Activated naive CD4-positive, alpha-beta T cell treated with anti-CD3 and anti-CD28 coated beads, Interleukin-2, amount 10 ng/mL, durations not matched to agents 7 days and 5 days (primary cell): ENCODE data around the gene PIKFYVE.
"Not testable (repeated sequence)": the region's sequence is repeated elsewhere in the genome, so short reads cannot be mapped to it uniquely, and the experiment has no call there.

Experiments used
- CTCF ChIA-PET: fragments of 350-600 bp; sonication (Branson Sonifier 250); formaldehyde crosslinking; loops from one replicate; lab custom pipeline; 2021; ENCODE audit warnings: antibody characterized with exemption; lab: Charles Lee
- DNase-seq: peaks from one replicate; pipeline ENCODE4 v3.0.0-alpha.2; 2020
- H3K27ac Mint-ChIP-seq: one replicate; pipeline ENCODE4 v1.8.0; 2021; ENCODE audit warnings: mild to moderate bottlenecking, moderate library complexity, mixed read lengths
- H3K27me3 Mint-ChIP-seq: one replicate; pipeline ENCODE4 v1.8.0; 2021; ENCODE audit warnings: mild to moderate bottlenecking, mixed read lengths
- H3K36me3 Mint-ChIP-seq: one replicate; pipeline ENCODE4 v1.8.0; 2021; ENCODE audit warnings: mixed read lengths
- H3K4me1 Mint-ChIP-seq: one replicate; pipeline ENCODE4 v1.8.0; 2021; ENCODE audit warnings: mixed read lengths
- H3K4me3 Mint-ChIP-seq: one replicate; pipeline ENCODE4 v1.8.0; 2021; ENCODE audit warnings: mild to moderate bottlenecking, moderate library complexity, mixed read lengths
- H3K9me3 Mint-ChIP-seq: one replicate; pipeline ENCODE4 v1.8.0; 2021; ENCODE audit warnings: mixed read lengths

Gene PIKFYVE

DNA sequence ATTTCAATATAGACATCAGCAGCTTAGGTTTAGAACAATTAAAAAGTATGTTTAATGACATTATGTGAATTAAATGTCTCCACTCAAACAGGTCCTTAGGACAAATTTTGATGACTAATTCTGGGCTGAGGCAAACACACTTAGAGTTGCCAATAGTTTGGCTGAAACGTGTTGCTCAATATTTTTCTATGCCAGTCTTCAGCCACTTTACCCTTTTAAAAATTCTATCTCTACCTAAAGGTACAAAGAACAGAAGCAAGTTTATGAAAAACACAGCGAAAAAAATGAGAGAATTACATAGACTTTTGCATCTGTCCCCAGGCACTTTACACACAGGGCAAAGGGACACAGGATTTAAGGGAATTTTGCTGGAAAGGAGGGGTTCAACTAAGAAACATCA lies 15.7 kb upstream of the PIKFYVE start:
- H3K4me3 Mint-ChIP-seq = no peak overlapping the region
- no peaks in the 10 kb centered on the region for H3K9me3 Mint-ChIP-seq
- no peak for DNase-seq
- peaks cover 42% of the 10 kb centered on the region for H3K36me3 Mint-ChIP-seq
- H3K4me1 Mint-ChIP-seq = peaks cover 24% of the 10 kb centered on the region
- H3K27me3 Mint-ChIP-seq = no peaks in the 10 kb centered on the region
- no peak overlapping the region for H3K27ac Mint-ChIP-seq
- CTCF ChIA-PET = no interaction called here

DNA sequence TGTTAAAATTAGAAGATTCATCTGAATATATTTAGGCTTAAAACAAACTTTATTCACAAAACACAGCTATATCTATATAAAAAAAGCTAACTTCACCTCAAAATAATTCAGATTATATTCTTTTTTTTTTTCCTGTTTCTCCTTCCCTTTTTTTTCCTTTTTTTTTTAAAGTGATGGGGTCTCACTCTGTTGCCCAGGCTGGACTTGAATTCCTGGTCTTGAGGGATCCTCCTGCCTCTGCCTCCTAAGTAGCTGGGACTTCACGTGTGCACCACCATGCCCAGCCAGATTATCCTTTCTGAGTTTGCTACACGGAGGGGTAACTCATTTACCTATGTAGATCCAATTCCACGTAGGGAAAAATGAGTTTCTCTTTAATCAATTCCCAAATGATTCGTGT lies 15.0 kb upstream of the PIKFYVE start:
- Mint-ChIP-seq H3K4me1 (peaks cover 30% of the 10 kb centered on the region), H3K27me3 (no peaks in the 10 kb centered on the region), H3K9me3 (no peaks in the 10 kb centered on the region), H3K36me3 (peaks cover 40% of the 10 kb centered on the region), H3K4me3 (no peak overlapping the region), H3K27ac (no peak overlapping the region)
- CTCF ChIA-PET = interaction anchor here (5.0 kb wide), 1 partner anchor 149 kb away, joined by 22 read pairs; no protein-coding TSS in a partner anchor
- no peak for DNase-seq

DNA sequence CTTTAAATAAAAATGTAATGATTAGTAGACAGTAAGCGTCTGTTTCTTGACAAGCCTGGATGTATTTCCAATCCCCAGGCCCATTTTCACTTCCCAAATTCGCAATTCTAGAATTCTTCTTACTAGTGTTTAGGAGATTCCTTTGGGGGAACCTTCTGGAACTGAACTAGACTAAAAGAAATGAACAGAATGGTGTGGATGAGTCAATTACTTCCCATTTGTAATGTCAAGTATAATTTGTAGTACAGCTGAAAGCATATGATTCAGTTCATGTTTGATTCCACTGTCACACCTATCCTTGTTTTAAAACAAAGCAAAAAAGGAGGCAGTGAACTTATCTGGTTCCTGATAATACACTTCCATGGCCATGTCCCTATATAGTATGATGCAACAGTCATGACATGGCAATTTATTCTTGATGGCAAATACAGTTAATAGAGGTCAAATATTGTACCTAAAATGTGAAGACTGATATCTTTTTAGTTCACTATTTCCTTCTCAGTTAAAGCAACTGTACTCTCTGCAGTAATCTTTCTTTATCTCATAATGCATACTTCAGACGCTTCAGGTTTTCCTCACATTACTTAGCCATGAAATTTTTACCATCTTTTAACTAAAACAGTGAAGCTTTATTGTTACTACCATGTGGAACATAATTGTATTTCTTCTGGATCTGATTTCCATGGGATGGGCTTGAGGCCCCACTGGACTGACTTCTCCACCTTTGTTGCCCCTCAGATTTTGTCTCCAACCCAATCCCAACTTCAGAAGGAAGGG lies 13.2 kb upstream of the PIKFYVE start:
- CTCF ChIA-PET = interaction anchor here (0.8 to 5.0 kb wide), 7 partner anchors 12 to 151 kb away, joined by 3 to 26 read pairs (median 3); partner anchors contain the start of gene PIKFYVE
- peaks cover 31% of the 10 kb centered on the region for H3K36me3 Mint-ChIP-seq

DNA sequence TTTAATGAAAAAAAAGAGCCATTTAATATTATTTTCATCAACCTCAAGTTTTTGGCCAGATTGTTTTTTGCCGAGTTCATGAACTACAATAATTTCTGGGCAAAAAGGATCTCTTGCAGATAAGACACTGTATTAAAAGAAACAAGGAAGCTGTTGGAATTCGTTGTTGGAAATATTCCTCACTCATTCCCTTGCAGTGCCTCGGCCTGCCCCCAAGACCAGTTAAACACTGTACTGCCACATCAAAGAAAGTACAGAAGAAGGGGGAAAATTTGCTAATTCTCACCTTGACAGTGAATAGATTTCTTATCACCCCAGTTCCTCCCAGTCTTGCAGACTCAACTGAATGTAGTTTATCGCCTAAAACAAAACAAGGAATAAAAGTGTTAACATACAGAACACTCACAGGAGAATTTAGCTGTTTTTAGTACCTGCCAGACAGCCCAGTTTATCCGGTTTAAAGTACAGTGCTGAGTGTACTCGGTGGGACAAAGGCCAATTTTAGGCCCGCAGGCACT lies 12.4 kb upstream of the PIKFYVE start:
- Mint-ChIP-seq H3K27me3 (peaks cover 4% of the 10 kb centered on the region), H3K36me3 (peaks cover 23% of the 10 kb centered on the region), H3K4me1 (peaks cover 32% of the 10 kb centered on the region), H3K4me3 (peak overlapping the region; percentile 87), H3K9me3 (no peaks in the 10 kb centered on the region), H3K27ac (no peak overlapping the region)
- DNase-seq = no peak
- CTCF ChIA-PET = interaction anchor here (0.7 to 5.0 kb wide), 9 partner anchors 9 to 152 kb away, joined by 3 to 26 read pairs (median 3); partner anchors contain the start of gene PIKFYVE

More for the DNA sequence above, 13.2 kb upstream of the PIKFYVE start:
- Mint-ChIP-seq H3K27ac (no peak overlapping the region), H3K4me3 (peak overlapping the region; percentile 87), H3K9me3 (no peaks in the 10 kb centered on the region), H3K4me1 (peaks cover 32% of the 10 kb centered on the region), H3K27me3 (peaks cover under 1% of the 10 kb centered on the region)
- DNase-seq = no peak

DNA sequence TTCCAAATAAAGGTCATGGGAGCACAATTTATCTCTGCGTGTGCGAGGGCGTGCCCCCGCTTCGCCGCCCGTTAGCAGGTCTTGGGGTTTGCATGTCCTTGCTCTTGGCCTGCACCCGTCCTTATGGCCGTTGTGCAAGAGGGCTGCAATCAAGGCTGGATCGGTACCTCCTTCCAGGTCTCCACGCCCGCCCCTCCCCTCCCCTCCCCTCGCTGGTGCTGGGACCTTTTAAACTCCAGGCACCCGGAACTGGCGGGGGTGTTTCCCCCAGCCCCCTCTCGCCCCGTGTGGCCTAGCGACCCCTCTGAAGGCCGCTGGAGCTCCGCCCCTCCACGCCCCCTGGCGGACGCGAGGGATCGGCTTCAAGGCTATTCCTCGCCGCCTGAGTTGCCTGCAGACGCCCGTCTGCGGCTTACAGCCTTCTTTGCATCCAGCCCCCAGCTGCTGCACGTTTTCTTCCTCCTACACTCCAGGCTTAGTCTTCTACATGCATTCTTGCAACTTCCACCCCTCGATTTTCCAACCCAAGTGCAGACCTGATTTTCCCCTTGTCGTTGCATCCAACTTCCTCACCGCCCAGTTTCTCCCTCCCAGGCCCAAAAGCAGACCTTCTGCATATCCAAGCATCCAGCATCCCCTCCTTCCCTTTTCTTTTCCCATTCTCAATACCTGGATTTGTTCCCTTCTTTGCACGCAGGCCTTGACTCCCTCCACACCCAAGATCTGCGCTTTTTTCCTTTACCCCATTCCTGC lies 11.8 kb upstream of the PIKFYVE start:
- CTCF ChIA-PET = interaction anchor here (0.6 to 5.0 kb wide), 11 partner anchors 8 to 617 kb away, joined by 3 to 26 read pairs (median 3); partner anchors contain the start of gene PIKFYVE
- Mint-ChIP-seq H3K4me3 (peak overlapping the region; percentile 87), H3K9me3 (no peaks in the 10 kb centered on the region), H3K27me3 (peaks cover 5% of the 10 kb centered on the region), H3K27ac (peak overlapping the region; percentile 65), H3K4me1 (peaks cover 32% of the 10 kb centered on the region), H3K36me3 (peaks cover 23% of the 10 kb centered on the region)
- peak; percentile 89 for DNase-seq

DNA sequence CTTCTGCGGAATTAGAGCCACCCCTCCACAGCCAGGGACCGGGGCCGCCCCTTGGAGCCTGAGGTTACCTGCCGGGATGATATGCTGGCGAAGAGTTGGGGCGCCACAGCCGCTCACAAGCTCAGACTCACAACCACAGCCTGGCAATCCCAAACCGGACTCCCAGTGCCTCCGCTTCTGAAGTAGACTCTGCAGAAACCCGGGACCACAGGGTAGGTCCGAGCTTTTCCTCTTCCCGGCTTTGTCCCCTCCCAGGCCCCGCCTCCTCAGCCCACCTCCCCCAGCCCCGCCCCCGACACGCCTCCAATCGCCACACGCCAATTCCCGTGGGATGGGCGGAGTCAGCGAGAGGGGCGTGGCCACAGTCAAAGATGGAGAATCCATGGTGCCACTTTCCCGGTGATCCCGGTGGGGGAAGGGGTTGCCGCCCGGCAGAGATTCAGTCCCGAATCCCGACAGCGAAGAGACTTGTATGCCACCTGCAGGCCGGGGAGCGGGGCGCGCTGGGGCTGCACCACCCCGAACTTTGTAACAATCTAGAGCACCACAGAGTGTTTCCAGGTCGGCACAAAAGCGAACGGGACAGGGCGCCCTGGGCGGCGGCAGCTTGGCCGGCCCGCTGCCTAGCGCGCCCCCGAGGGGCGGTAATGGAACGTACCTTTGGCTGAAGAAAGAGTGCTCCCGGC lies 11.0 kb upstream of the PIKFYVE start, which contains the start of gene IDH1:
IDH1 (minus strand) TSS at position 201 of the 686 bp plus-strand sequence. CDS start 3,520 bp downstream, outside the sequence.
- peak; percentile 97 for DNase-seq
- Mint-ChIP-seq H3K27ac (peak within 1 kb of the TSS; percentile 65), H3K4me3 (peak within 1 kb of the TSS; percentile 87), H3K36me3 (peaks cover 18% of the 10 kb centered on the region), H3K9me3 (no peaks in the 10 kb centered on the region), H3K27me3 (peaks cover 11% of the 10 kb centered on the region), H3K4me1 (peaks cover 32% of the 10 kb centered on the region)
- CTCF ChIA-PET = interaction anchor here (0.6 to 5.0 kb wide), 8 partner anchors 10 to 618 kb away, joined by 3 to 26 read pairs (median 8); partner anchors contain the start of gene PIKFYVE

DNA sequence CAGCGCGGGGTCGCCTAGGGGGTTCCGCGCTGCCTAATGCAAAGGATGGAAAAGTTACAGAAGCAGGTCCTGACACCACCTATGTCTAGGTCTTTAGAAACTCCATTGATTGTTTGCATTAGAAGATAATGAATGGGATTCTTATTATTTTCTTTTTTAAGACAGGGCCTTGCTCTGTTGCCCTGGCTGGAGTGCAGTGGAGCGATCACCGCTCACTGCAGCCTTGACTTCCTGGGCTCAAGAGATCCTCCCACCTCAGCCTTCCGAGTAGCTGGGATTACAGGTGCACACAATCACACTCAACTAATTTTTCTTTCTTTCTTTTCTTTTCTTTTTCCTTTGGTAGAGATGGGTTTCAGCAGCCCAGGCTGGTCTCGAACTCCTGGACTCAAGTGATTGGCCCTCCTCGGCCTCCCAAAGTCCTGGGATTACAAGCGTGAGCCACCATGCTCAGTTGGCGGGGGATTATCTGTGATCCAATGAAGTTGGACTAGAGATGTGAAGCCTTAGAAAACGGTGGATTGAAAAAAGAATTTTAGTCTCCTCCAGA lies 10.4 kb upstream of the PIKFYVE start:
- H3K27ac Mint-ChIP-seq = peak overlapping the region; percentile 65
- DNase-seq = no peak
- peaks cover 11% of the 10 kb centered on the region for H3K27me3 Mint-ChIP-seq
- peaks cover 12% of the 10 kb centered on the region for H3K36me3 Mint-ChIP-seq
- H3K4me3 Mint-ChIP-seq = peak overlapping the region; percentile 87
- H3K4me1 Mint-ChIP-seq = peaks cover 32% of the 10 kb centered on the region
- CTCF ChIA-PET = interaction anchor here (1.6 to 5.0 kb wide), 5 partner anchors 9 to 154 kb away, joined by 4 to 26 read pairs (median 16); partner anchors contain the start of gene PIKFYVE
- no peaks in the 10 kb centered on the region for H3K9me3 Mint-ChIP-seq

DNA sequence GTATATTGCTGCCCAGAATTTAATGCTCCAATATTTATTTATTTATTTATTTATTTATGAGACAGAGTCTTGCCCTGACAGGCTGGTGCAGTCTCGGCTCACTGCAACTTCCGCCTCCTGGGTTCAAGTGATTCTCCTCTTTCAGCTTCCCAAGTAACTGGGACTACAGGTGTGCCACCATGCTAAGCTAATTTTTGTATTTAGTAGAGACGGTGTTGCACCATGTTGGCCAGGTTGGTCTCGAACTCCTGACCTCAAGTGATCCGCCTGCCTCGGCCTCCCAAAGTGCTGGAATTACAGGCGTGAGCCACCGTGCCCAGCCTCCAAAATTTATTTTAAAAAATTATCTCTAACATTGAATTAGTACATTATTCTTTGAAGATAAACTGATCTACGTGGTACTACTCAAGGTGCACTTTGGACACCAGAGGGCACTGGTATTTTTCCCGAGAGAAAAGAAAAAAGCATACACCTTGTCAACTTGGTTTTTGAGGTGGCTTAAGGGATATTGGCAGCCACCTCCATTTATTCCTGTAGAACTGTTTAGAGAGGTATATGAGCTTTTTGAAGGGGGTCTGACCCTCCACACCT lies 9.8 kb upstream of the PIKFYVE start:
- H3K27me3 Mint-ChIP-seq = peaks cover 11% of the 10 kb centered on the region

DNA sequence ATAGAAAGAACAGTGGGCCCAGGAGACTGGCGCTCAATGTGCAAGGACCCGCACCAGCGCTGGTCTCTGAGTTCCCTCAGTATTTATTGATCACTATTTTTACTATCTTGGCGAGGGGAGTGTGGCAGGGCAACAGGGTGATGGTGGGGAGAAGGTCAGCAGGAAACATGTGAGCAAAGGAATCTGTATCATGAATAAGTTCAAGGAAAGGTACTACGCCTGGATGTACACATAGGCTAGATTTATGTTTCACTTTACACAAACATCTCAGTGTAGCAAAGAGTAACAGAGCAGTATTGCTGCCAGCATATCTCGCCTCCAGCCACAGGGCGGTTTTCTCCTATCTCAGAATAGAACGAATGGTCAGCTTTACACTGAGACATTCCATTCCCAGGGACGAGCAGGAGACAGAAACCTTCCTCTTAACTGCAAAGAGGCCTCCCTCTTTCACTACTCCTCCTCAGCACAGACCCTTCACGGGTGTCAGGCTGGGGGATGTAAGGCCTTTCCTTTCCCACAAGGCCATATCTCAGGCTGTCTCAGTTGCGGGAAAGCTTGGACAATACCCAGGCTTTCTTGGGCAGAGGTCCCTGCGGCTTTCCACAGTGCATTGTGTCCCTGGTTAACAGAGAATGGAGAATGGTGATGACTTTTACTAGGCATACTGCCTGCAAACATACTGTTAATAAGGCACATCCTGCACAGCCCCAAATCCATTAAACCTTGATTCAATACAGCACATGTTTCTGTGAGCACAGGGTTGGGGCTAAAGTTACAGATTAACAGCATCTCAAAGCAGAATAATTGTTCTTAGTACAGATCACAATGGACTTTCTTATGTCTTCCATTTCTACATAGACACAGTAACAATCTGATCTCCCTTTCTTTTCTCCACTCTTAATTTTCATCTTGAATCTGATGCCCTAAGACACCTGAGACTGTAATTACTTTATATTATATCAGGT lies 8.9 kb upstream of the PIKFYVE start:
- CTCF ChIA-PET = interaction anchor here (1.6 to 3.8 kb wide), 2 partner anchors 8 to 14 kb away, joined by 4 to 16 read pairs; no protein-coding TSS in a partner anchor
- not testable (repeated sequence) for H3K36me3 Mint-ChIP-seq, DNase-seq, H3K4me3 Mint-ChIP-seq, H3K27ac Mint-ChIP-seq, H3K9me3 Mint-ChIP-seq
- H3K4me1 Mint-ChIP-seq = peaks cover 31% of the 10 kb centered on the region
- peaks cover 11% of the 10 kb centered on the region for H3K27me3 Mint-ChIP-seq

More for the DNA sequence above, 9.8 kb upstream of the PIKFYVE start:
- DNase-seq = no peak
- no peak overlapping the region for H3K27ac Mint-ChIP-seq
- peaks cover 9% of the 10 kb centered on the region for H3K36me3 Mint-ChIP-seq
- H3K9me3 Mint-ChIP-seq = no peaks in the 10 kb centered on the region
- H3K4me1 Mint-ChIP-seq = peaks cover 32% of the 10 kb centered on the region
- CTCF ChIA-PET = interaction anchor here (1.6 to 5.0 kb wide), 3 partner anchors 9 to 154 kb away, joined by 4 to 22 read pairs (median 16); no protein-coding TSS in a partner anchor
- peak overlapping the region; percentile 87 for H3K4me3 Mint-ChIP-seq

DNA sequence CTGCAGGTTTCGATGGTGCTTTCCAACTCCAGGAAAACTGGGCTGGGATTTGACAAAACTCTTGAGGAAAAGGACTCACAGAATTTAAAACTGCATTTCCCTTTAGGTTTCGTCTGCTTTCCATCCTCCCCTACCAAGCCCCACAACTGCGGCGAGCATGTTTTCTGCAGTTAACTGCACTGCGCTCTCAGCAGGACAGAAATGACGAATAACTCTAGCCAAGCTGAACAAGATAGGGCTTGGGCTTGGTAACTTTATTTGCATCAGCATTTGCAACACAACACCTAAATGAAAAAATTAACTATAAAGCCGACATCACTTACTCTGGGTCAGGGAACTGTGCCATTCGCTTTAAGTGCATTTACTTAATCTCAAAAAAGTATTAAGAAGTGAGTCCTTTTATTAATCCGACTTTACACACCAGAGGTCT lies 669 bp upstream of the PIKFYVE start:
- Mint-ChIP-seq H3K36me3 (peaks cover 16% of the 10 kb centered on the region), H3K27me3 (peaks cover 3% of the 10 kb centered on the region), H3K9me3 (peaks cover 4% of the 10 kb centered on the region), H3K4me3 (peak overlapping the region; percentile 93), H3K27ac (peak overlapping the region; percentile 94), H3K4me1 (peaks cover 51% of the 10 kb centered on the region)
- CTCF ChIA-PET = interaction anchor here (1.3 kb wide), 1 partner anchor 10 kb away, joined by 16 read pairs; the partner anchor contains the start of gene IDH1
- DNase-seq = peak; percentile 68

DNA sequence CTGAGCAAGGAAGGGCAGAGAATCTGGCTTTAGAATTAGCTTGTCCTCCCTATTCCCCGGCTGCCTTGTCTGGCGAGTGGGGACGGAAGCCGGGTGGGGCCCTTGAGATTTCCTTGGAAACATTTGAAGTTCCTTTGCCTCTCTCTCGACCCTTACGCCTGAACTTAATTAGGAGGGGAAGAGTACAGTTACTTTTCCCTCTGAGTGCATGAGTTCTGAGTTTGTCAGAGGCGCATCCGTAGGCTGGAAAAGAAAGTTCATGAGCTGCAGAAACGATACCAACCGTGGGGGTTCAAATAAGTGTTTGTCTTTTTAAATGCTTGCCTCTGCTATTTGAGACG lies 468 bp downstream of the PIKFYVE start:
- Mint-ChIP-seq H3K27ac (peak overlapping the region; percentile 94), H3K4me1 (peaks cover 52% of the 10 kb centered on the region), H3K36me3 (peaks cover 20% of the 10 kb centered on the region), H3K9me3 (peaks cover 4% of the 10 kb centered on the region), H3K4me3 (peak overlapping the region; percentile 93), H3K27me3 (peaks cover 3% of the 10 kb centered on the region)
- CTCF ChIA-PET = interaction anchor here (0.8 to 1.8 kb wide), 2 partner anchors 12 to 14 kb away, joined by 3 to 12 read pairs; partner anchors contain the start of gene IDH1
- no peak for DNase-seq

DNA sequence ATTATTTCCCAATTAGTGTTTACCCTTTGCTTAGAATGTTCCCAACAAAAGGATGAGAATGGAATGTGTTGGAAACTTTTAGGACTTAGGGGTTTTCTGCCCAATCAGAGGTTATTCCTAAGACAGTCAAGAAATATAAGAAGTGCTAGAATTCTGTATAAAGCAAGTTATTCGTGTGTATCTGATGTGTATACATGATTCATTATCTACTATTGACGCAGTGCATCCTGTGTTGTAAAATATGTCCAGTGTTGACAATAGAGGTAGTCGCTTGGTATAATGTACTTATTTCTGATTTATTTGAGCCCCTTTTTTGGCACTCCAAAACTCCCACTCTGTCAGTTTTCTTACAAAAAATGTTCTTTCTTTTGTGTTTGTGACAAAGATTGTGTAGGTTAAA lies 881 bp downstream of the PIKFYVE start:
- H3K36me3 Mint-ChIP-seq = peaks cover 23% of the 10 kb centered on the region
- CTCF ChIA-PET = interaction anchor here (1.8 kb wide), 1 partner anchor 12 kb away, joined by 12 read pairs; the partner anchor contains the start of gene IDH1
- H3K27ac Mint-ChIP-seq = peak overlapping the region; percentile 94
- peak overlapping the region; percentile 93 for H3K4me3 Mint-ChIP-seq
- peaks cover 3% of the 10 kb centered on the region for H3K9me3 Mint-ChIP-seq
- peaks cover 52% of the 10 kb centered on the region for H3K4me1 Mint-ChIP-seq
- no peak for DNase-seq
- peaks cover 3% of the 10 kb centered on the region for H3K27me3 Mint-ChIP-seq
